NCI-H187 treated with DMSO at 0.1 percent for 48 hours (cell line): Measurements from ENCODE around the gene SYT17.

Source experiments
- DNase-seq: peaks from one replicate; lab custom pipeline; 2025; lab: John Stamatoyannopoulos, UW

The SYT17 gene

DNA sequence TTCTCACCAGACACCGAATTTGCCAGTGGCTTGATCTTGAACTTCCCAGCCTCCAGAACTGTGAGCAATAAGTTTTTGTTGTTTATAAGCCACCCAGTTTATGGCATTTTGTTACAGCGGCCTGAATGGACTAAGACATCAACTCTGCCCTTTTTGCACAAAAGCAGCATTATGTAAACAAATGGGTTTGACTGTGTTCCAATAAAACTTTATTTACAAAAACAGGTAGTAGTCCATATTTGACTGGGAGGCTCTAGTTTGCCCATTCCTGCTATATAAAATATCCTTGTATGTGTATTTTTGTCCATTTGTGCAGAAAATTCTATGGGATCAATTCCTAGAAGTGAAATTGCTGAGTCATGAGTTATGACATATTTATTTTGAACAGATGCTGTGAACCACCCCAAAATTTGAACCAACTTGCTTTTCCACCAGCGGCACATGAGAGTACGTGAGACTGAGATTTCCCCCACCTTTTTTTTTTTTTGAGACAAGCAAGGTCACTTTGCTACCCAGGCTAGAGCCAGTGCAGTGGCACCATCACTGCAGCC, 96.2 kb downstream of the SYT17 start:
- no peak for DNase-seq

DNA sequence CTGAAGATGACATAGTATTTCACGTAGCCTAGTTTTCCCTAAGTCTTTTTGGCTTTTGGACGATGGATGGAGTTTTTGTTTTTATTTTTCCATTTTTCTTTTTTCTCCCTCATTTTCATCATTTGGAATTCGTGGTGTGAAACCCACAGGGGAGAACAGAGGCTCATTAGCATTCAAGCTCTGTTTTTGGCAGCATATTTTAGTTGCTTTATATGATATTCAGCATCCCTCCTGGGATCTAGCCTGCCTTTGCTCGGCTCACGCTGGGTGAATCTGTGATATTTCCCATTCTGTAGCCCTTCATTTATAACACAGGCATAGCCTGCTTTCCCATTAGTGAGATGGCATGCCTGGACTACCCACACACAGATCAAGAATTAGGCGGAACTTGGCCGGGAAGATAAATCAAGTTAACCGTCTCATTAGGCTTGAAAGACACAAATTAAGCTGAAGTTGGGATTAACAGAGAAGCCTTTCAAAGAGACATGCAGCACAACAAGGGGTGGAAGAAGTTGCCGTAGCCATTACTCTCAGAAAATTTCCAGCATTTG, 97.4 kb downstream of the SYT17 start:
- DNase-seq, result no peak

GRCh38 chr16:19266774-19267173, 98.7 kb downstream of the SYT17 start:
- DNase-seq, result no peak

GRCh38 chr16:19269098-19269497, 101.1 kb downstream of the SYT17 start:
- no peak for DNase-seq

DNA sequence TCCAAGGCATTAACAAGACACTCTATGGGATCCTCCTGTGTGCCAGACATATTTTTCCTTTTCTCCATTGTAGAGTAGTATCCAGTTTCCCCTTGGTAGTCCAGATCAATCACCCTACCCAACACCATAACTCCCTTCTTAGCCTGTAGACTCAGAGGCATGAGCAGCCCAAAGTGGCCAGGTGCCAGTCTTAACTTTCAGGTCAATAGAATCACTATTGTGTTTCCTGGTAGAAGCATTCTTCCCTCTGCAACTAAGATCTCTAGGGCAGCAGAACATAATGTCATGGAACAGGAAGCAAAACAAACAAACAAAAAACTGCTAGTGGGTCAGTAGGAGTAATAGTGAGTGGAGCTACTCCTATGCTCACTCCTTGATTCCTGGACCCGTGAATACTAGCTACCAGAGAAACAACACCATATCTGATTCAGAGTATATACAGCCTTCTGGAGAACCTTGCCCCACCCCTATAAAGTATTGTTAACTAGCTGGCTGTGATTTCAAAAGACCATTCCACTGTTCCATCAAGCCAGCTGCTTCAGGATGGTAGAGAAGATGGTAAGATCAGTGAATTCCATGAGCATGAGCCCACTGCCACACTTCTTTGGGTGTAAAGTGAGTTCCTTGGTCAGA, 106.2 kb downstream of the SYT17 start:
- DNase-seq, result no peak

- no peak for DNase-seq
Observed at GRCh38 chr16:19278403-19278802, 110.4 kb downstream of the SYT17 start.

DNA sequence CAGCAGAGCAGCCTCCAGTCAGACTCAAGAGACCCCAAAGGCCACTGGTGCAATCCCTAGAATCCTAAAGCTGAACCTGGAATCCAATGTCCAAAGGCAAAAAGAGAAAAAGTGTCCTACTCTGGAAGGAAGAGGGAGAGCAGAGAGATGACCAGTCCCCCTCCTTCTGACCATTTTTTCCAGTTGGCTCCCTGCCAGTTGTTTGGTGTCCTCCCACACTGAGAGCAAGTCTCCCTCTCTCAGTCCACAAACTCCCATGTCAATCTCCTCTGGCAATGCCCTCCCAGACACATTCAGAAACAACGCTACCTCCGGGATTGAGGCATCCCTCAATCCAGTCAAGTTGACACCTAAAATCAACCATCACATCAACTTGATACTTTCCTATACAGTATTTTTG, 113.2 kb downstream of the SYT17 start:
- DNase-seq, result no peak

DNA sequence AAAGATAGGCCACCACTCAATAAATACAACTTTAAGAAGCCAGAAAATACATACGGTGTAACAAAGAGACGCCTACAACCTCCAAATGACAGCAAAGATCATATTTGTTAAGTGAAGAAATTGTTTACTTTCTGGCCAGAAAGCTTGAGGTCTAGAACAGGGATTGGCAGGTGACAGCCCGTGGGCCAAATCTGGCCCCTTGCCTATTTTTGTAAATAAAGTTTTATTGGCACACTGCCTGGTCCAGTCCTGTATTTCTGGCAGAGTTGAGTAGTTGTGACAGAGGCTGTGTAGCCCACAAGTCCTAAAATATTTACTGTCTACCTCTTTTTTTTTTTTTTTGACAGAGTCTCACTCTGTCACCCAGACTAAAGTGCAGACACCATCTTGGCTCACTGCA, 114.1 kb downstream of the SYT17 start:
- no peak for DNase-seq

GRCh38 chr16:19283637-19284036, 115.6 kb downstream of the SYT17 start:
- no peak for DNase-seq

GRCh38 chr16:19284207-19284606, 116.2 kb downstream of the SYT17 start:
- DNase-seq, result no peak

GRCh38 chr16:19285431-19285830, 117.4 kb downstream of the SYT17 start, which contains the start of gene CLEC19A:
Gene CLEC19A, plus strand, starts transcription at chr16:19285731. Its CDS starts 121 bp downstream, at chr16:19285852.
- DNase-seq, result no peak

DNA sequence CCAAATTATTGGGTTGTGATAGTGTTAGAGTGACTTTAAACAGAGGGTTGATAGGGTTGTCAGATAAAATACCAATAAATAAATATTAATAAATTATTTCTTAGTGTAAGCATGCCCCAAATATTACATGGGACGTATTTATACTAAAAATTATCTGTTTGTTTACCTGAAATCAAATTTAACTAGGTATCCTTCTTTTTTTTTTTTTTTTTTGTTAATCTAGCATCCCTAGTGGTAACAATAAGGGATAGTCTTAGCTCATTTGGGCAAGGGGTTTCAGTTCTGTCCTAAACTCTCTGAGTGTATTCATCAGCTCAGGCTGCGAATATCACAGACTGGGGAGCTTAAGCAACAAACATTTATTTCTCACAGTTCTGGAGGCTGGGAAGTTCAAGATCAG, 118.8 kb downstream of the SYT17 start:
- no peak for DNase-seq

GRCh38 chr16:19287241-19287640, 119.2 kb downstream of the SYT17 start:
- DNase-seq, result no peak

- no peak for DNase-seq
Observed at GRCh38 chr16:19288872-19289799, 121.1 kb downstream of the SYT17 start.

DNA sequence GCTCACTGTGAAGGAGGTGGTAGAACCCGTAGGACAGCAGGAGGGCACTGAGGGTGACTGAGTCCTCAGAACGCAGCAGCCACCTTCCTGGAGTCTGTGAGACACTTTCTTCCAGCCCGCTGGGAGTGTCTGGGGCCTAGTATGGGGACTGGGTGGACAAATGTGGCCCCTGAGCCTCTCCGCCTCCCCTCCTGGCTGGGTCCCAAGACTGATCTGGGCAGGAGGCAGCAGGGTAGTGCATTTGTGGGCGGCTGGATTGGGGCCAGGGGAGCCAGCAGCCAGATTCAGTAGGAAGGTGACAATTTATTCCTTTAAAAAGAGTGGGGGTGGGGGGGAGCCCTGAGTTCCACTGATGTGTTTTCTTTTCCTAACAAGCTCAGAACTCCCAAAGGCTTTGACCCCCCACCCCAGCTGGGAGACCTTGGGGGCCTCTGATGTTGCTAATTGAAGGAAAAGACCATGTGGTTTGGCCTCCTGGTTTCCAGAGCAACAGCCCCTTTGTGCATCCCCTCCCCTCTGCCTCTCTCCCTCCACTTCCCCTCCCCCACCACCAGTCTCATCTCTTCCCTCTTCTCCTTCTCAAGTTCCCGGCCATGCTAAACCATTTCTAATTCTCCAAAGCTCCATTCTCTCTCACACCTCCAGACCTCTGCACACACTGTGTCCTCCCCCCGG, 121.9 kb downstream of the SYT17 start:
- no peak for DNase-seq

DNA sequence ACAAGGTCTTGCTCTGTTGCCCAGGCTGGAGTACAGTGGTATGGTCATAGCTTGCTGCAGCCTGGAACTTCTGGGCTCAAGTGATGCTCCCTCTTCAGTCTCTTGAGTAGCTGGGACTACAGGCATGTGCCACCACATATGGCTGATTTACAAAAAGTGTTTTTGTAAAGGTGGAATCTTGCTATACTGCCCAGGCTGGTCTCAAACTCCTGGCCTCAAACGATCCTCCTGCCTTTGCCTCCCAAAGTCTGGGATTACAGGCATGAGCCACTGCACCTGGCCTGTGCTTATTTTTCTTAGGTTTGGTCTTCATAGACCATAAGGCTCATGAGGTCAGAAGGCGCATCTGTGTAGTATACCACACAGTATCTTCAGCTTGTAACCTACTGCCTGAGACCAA, 122.8 kb downstream of the SYT17 start:
- DNase-seq, result no peak

DNA sequence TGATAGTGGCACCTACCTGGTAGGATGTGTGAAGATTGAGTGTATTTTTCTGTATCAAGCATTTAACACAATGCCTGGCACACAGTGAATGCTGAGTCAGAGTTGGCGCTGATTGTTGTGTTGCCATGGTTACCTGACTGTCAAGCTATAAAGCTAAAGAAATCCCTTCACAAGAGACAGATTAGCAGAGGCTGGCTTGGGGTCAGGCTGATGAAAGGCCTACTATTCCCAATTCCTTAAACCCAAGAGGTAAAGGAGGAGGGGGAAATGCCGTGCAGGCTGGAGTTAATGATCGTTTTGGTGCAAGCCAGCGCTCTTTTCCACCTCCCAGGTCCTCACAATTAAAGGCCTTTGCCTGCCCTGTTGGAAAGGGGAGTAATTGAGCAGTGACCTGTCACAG, 123.4 kb downstream of the SYT17 start:
- DNase-seq, result no peak

GRCh38 chr16:19292186-19292585, 124.1 kb downstream of the SYT17 start:
- DNase-seq, result no peak

- DNase-seq, result no peak
Observed at GRCh38 chr16:19294156-19294649, 126.2 kb downstream of the SYT17 start.

DNA sequence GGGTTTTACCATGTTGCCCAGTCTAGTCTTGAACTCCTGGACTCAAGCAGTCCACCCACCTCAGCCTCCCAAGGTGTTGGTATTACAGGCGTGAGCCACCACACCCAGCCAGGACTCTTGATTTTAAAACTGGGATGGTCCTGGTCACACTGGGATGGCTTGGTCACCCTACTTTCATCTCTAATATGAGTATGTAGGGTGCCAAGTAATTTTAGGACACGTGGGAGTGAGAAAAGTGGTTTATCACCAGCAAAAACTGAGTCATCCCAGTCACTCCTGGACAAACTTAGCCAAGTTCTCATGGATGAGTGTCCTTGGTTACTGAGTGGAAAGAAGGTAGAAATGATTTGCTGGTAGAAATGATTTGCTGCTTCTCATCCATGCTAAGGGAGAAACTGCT, 127.4 kb downstream of the SYT17 start:
- no peak for DNase-seq

DNA sequence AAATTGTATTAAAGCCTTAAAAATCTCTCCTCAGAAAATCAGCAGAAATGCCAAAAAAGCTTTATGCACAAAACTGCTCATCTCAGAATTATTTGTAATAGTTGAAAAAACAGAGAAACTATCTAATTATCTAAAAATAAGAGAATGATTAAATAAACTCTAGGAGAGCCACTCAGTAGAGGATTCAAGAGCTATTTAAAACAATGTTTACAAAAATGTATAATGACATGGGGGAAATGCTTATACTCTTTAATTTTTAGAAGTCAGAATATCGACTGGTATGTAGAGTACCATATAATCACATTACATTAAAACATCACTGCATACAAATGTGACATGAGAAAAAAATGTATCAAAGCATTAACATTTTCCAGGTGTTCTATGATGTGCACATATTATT, 129.4 kb downstream of the SYT17 start:
- no peak for DNase-seq

DNA sequence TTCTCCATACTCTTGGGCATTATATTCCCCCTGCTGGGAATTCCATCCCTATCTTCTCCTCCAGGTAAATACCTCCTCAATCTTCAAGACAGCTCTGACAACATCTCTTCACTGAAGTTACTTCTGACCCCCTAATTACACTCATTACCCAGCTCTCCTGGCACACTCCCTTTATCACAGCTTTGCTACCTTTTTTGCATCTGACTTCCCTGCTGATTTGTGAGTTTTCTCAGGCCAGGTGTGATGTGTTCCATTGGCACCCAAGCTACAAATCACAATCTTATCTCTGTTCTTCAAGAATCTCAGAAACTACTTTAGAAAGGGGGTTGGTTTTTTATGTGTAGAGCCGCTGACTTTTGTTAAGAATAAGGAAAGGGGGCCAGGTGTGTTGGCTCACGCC, 131.5 kb downstream of the SYT17 start:
- DNase-seq, result no peak
